ENCODE results near the gene SCAMP4. TPM values are rescaled to one million over a fixed set of nuclear protein-coding genes. Genes with fewer than 3 reads are reported as not detected.

SCAMP4 gene
- total and polyA plus RNA-seq, 9 of the 15 experiments (the other 6 are each of a cell fraction or from before 2014, with no cell fraction given): 0.81 to 45.9 (median 12.8) TPM

- TF ChIP-seq ZBTB33 (CRISPR knock-in tag; IDR thresholded peaks at IDR 0.05): peak; percentile 84
- TF ChIP-seq TAF1 (IDR thresholded peaks at IDR 0.05; ENCODE audit: control insufficient read depth, extremely low read depth, insufficient read depth, low read length, severe bottlenecking): no peak
- TF ChIP-seq ERF (CRISPR knock-in tag; IDR thresholded peaks at IDR 0.05): no peak
- peak; percentile 47; the same call in 1 of the 2 replicates for TF ChIP-seq HNRNPL (IDR thresholded peaks at IDR 0.05; ENCODE audit: low read depth, low read length)
- TF ChIP-seq ADNP (tag; IDR thresholded peaks at IDR 0.05): no peak
- TF ChIP-seq ZBTB34 (CRISPR knock-in tag; IDR thresholded peaks at IDR 0.05): no peak
- no peak for TF ChIP-seq ZFP91 (CRISPR knock-in tag; IDR thresholded peaks at IDR 0.05)
- TF ChIP-seq CCAR2 (IDR thresholded peaks at IDR 0.05; ENCODE audit: low read depth, low read length): no peak
- 0 out of 2 replicates have a peak, but pooled peaks have one; percentile 26 for TF ChIP-seq POLR2G (IDR thresholded peaks at IDR 0.05; ENCODE audit: low read depth, low read length)
- no peak for TF ChIP-seq PHF8 (IDR thresholded peaks at IDR 0.05; ENCODE audit: borderline replicate concordance, low read length)
These were observed 7.7 kb downstream of the SCAMP4 start (continued) for GRCh38 chr19:1912760-1913505.

All from K562 (cell line).